Islet precursor cell (in vitro differentiated cells): Measurements from ENCODE around the gene GOLGA8N.
"Not testable (repeated sequence)": the region's sequence is repeated elsewhere in the genome, so short reads cannot be mapped to it uniquely, and the experiment has no call there.

Experiments
- DNase-seq: peaks from one replicate; pipeline ENCODE4 v3.0.0-alpha.2; 2018

Gene GOLGA8N

DNA sequence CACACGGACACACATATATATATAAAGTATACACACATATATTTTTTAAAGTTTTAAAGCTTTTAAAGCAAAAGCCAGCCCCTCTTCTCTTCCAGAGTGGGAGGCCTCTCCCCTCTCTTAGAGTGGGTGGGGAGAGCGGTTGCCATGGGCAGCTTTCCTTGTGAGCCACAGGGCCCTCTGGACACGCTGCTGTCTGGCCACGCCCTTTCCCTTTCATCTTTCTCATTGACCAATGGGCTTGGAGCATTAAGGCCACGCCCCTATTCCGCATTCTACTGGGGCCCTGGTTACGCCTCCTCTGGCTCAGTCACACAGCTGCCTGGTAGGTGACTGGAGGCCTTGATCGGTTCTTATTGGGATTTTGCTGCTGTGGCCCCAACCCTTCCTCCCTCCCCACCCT is at the start of gene GOLGA8N:
TSS of gene GOLGA8N (plus strand) at position 306 of the 400 bp plus-strand sequence.
- DNase-seq, result not testable (repeated sequence)

DNA sequence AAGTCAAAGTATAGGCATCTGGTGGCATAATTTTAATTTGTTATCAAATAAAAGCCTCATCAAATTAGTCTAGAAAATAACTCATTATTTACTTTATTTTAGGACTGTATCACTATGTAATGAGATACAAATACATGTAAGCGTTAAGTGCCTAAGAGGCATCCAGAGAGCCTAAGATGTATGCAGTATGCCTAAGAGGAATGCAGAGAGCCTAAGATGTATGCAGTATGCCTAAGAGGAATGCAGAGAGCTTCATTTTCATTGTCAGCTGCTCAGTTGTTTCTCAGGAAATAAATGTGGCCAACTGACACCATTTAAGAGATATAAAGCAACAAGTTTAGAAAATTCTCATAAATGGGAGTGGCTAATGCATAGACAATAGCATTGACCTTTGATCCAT is 49.8 kb upstream of the GOLGA8N start:
- not testable (repeated sequence) for DNase-seq

DNA sequence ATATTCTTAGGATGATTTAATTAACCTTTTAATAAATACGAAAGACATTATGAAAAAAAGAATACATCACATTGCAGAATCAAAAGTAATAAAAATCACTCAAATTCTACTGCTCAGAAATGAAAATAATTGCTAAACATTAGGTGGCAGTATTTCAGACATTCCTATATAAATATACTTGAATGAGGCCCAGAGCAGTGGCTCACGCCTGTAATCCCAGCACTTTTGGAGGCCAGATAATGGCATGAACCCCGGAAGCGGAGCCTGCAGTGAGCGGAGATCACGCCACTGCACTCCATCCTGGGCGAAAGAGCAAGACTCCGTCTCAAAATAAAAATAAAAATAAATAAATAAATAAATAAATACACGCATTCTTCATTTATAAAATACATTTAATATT is 48.1 kb upstream of the GOLGA8N start:
- DNase-seq, result not testable (repeated sequence)

DNA sequence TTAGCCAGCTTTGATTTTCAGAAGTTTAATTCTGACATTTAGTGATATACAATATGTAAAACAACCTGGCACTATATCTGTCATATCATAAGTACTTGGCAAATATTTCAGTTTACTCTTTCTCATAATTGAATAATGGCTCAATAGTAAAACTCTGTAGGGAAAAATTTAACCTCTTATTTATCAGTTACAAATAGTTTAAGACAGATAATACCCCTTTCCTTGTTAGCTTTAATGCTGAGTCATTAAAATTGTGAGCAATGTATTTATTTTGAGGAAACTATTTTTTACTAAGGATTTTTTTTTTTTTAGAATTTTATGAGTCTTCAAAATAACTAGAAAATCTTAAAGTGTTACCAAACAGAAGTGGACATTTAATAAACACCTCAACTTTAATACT is 38.7 kb upstream of the GOLGA8N start:
- not testable (repeated sequence) for DNase-seq

DNA sequence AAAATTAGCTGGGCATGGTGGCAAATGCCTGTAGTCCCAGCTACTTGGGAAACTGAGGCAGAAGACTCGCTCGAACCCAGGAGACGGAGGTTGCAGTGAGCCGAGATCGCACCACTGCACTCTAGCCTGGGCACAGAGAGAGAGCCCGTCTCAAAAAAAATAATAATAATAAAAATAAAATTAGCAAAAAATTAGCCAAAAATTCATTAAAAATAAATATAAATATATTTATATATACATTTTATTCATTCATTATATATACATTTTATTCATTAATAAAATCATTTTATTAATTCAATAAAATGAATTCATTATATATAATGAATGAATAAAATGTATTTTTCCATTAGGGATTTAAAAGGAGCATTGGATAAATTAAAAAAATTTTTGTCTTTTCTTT is 31.1 kb upstream of the GOLGA8N start:
- DNase-seq, result not testable (repeated sequence)

DNA sequence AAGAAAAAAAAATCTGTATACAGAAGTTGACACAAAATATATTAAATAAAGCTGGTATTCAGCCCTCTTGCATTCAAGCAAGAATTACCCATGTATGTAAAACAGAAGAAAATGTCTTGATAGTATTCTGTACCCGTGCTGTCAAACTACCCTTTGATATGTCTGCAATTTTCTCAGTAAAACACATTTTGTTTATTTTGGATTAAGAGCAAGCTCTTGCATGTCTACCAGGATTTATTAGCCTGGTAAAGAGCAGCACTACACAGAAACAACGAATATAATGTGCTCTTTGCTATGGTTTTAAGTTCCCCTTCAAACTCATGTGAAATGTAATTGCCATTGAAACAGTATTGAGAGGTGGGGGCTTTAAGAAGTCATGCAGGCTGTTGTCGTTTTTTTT is 24.3 kb upstream of the GOLGA8N start:
- not testable (repeated sequence) for DNase-seq

DNA sequence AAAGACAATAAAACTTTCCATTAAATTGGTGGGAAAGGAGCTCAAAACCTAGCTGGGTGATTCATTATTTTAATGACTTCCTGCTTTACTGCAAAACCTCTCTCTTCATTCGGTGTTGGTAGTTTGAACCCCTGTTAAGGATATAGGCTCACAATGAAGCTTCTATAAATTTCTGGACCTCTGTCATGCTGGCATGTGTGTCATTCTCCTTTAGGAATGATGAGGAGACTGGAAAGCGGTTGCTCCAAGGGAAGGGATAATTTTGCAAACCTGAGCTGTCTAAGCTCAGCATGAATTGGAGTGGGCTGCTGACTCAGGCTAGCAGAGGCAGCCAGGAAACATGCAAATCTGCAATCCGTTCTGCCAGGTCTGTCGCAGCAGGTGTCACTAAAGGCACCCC is 14.8 kb upstream of the GOLGA8N start:
- not testable (repeated sequence) for DNase-seq

DNA sequence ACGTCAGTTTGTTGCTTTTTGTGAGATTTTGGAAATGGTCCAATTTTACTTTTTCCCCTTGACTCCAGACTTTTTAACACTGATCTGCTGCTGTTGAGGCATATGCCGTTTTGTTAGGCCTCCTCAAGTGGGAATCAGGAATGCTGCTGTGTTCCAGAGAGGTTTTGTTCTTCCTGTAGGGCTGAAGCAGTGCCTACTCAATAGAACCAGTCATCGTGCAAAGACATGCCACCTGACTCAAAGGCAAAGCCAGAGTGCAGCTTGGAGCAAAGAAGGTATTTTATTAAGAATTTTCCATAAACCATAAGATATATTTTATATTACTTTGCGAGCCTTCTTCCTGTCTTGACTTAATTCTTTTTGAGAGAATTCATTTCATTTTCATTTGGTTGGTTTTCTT is 7.4 kb upstream of the GOLGA8N start:
- DNase-seq, result not testable (repeated sequence)

DNA sequence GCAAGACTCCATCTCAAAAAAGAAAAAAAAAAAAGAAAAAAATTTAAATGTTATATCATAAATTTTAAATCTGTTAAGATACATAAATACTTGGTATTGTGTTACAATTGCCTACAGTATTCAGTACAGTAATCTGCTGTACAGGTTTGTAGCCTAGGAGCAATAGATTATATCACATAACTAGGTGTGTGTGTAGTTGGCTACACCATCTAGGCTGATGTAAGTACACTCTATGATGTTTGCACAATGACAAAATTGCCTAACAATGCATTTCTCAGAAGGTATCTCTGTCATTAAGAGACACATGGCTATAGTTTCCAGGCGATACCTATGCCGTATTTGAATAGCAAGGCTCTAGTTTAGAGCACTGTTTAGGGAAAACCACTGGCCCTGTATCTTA is 16.3 kb downstream of the GOLGA8N start:
- DNase-seq, result not testable (repeated sequence)

DNA sequence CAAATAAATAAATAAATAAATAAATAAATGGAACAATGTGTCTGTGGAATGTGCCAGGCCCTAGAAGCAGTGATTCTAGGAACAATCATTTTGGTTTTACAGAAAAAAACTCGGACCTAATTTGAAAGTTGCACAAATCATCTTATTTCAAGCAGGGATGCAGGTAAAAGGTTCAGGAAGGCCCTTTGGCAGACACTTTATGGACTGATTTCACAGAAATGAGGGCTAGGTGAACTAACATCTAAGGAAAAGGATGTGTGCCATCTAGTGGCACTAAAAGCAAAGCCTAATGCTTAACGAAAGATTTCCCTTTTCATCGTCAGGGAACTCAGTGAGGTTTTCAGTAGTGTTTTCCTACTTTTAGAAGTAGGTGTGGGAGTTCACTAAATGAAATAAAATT is 17.5 kb downstream of the GOLGA8N start:
- DNase-seq, result not testable (repeated sequence)

DNA sequence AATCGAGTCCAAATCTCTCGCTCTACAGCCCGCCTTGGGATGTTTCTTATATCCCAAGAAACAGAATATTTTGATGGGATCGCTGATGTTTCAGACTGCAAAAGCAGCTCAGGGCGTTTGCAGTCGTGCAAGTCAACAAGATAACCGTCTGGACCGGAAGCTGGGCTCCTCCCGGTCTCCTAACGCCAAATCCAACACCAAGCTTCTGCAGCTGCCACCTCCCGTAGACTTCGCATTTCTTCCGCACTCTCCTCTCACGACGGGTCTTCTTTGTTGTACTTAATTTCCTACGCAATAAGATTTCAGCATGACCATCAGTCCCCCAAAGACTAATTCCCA is 21.4 kb downstream of the GOLGA8N start:
- DNase-seq, result peak; percentile 64

DNA sequence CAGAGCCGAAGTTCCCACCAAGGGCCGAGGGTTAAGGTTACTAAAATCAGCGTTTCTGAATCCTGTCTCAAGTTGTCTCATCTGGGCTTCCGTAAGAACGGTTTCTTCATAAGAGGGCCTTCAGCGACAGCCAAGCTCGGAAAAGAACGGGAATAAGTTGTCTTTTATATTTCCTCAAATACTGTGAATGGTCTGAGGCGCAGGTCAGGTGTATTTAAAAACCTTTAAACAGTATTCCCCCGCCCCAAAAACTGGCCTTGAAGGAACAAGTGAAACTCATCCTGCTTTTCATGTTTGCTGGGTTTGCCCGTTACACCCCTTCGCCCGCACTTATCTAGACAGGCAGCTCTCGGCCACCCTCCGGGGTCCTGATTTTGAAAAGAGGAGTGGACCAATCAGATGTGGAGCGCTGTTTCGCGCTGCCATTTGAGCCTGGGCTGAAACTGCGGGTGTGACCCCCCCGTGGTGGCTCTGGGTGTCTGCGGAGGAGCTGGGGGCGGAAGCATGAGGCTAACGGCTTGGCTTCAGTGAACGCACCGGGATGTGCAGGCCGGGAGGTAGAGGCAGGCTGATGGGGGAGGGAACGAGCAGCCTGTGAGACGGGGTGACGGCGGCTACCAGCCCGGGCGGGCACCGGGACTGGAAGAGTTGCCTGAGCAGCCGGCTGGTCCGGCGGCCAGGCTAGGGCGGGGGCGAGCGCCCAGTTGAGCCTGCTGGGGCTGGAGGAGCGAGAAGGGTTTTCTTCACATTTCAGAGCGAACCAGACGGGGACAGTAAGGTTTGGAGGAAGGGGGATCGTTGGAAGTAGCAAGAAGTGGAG is 22.0 kb downstream of the GOLGA8N start, which contains the start of gene ARHGAP11A:
TSS of gene ARHGAP11A (plus strand) at position 454 of the 820 bp plus-strand sequence. CDS start 708 bp downstream, outside the sequence.
- peak; percentile 92 for DNase-seq

DNA sequence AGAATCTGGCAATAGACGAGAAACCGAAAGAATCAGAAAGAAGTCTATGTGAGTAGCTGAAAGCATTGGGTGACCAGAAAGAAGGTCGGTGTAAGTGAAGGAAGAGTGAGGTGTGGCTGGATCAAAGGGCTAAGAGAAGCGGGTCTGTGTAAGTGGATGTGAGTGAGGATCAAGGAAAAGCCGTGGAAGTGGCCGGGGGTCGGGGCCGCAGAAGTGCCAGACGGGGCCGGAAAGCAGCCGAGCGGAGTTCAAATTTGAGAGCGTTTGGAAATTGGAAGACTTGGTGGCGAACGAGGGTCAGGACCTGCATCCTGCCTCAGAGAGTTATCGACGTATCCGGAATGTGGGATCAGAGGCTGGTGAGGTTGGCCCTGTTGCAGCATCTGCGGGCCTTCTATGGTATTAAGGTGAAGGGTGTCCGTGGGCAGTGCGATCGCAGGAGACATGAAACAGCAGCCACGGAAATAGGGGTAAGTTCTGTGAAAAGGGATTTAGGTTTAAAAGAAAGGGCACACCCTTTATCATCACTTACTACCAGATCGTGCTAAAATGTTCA is 22.7 kb downstream of the GOLGA8N start:
- peak; percentile 53 for DNase-seq

DNA sequence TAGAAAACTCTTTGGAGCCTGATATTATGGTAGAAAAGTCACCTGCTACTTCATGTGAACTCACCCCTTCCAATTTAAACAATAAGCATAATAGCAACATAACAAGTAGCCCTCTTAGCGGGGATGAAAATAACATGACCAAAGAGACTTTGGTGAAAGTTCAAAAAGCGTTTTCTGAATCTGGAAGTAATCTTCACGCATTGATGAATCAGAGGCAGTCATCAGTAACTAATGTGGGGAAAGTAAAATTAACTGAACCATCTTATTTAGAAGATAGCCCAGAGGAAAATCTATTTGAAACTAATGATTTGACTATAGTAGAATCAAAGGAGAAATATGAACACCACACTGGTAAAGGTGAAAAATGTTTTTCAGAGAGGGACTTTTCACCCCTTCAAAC is 43.2 kb downstream of the GOLGA8N start:
- no peak for DNase-seq

DNA sequence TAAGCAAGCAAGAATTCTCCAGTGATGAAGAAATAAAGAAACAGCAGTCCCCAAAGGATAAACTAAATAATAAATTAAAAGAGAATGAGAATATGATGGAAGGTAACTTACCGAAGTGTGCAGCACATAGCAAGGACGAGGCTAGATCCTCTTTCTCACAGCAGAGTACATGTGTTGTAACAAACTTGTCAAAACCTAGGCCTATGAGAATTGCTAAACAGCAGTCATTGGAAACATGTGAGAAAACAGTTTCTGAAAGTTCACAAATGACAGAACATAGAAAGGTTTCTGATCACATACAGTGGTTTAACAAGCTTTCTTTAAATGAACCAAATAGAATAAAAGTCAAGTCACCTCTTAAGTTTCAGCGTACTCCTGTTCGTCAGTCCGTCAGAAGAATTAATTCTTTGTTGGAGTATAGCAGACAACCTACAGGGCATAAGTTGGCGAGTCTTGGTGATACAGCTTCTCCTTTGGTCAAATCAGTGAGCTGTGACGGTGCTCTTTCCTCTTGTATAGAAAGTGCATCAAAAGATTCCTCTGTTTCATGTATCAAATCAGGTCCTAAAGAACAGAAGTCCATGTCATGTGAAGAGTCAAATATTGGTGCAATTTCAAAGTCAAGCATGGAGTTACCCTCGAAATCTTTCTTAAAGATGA is 43.8 kb downstream of the GOLGA8N start:
- no peak for DNase-seq

DNA sequence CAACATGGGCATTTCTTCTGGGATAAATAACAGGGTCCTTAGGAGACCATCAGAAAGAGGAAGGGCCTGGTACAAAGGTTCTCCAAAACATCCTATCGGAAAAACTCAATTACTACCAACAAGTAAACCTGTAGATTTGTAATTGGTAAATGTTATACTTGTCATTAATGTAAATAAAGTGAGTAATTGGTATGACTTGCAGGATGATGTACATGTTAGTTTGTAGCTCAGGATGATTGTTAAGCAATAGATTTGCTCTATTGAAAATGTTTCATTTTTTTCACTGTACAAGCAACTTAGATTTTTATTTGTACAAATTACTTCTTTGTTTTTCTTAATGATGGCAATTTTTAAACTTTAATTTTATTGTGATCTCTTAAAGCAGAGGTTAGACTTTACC is 44.4 kb downstream of the GOLGA8N start:
- DNase-seq, result no peak

DNA sequence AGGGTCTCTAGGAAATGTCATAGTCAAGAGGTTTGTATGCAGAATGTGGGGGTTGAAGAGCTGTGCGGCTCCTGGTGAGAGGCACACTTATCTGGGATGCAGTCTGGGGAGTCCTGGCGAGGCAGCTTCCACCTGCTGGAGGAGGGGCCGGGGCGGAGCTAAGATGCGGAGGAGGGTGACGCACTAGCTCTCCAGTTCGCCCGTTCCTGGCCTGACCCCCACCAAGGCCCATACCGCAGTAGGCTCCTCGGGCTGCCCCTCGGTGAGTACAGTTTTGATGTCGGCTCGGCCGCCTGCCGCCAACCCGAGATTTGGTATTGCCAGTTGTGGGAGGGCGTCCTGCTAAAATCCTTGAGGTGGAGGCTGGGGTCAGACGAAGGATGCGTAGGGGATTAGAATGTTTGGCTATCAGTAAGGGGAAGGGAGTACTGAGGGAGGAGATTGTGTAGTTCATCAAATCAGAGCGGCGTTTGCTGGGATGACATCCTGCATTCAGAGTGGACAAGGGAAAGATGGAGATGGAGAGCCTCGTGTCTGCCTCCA is 48.3 kb downstream of the GOLGA8N start, which contains the start of gene SCG5:
TSS of gene SCG5 (plus strand) at position 194 of the 543 bp plus-strand sequence. CDS start 1,883 bp downstream, outside the sequence.
- peak; percentile 82 for DNase-seq

DNA sequence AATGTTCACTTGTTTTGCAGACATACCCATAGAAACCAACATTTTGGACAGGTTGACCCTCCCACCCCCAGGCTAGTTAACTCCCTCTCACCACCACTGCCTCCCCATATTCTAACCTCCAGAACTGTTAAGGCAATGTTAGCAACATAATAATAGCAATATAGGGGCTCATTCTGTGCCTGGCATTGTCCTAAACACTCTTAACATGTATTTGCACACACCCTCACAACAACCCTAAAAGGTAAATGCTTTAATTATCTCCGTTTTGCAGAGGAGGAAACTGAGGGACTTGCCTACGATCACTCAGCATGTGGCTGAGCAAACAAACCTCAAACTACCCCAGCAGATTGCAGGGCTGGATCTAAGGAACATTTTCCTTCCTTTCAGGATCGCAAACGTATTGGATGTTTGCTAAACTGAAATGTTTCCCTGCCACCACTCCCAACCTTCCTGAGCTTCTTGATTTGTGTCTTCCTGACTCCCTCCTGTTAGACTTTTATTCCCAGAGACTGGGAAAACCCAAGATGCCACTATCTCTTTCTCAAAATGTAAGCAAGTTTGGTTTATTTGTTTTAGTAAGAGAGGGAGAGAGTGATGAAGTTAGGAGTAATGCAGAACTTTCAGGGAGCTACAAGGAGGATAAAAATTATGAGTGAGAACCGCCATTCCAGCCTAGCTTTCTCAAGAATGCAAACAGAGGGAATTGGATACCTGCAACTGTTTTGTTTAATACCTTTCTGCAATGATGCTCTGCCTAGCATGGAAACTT is 49.6 kb downstream of the GOLGA8N start:
- no peak for DNase-seq

DNA sequence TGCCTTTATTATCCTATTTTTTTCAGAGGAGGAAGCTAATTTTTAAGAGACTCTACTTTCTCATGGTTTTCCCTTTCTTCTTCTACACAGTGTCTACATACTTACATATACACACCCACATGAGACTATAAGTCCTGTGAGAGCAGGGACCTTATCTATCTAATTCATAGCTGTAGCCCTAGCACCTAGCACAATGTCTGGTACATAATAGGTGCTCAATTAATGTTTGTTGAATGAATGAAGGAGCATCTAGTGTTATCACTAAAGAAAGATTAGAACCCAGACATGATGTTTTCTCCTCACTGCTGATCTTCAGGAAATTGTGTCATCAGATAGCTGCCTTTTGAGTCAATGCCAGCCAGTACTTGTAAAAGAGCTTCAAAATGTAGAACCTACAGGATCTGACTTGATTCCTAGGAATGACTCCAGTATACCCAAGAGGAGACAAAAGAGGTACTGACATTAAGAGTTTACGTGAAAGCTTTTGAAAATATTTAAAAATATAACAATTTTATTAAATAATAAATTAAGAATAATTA is 50.7 kb downstream of the GOLGA8N start:
- no peak for DNase-seq

DNA sequence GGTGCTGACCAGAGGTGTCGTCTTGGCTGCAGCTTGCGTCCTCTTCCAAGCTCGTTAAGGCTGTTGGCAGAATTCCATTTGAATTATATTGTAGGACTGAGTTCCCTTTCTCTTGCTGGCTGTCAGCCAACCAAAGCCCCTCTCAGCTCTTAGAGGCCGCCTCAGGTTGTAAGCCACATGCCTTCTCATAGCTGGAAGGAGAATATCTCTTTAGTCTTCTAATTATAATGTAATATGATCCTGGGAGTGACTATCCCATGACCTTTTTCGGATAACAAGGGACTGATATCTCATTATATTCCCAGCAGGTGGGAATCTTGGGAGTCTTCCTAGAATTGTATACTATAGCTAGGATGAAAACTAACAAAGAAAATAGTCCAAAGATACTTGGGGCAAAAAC is 53.0 kb downstream of the GOLGA8N start:
- DNase-seq, result no peak

DNA sequence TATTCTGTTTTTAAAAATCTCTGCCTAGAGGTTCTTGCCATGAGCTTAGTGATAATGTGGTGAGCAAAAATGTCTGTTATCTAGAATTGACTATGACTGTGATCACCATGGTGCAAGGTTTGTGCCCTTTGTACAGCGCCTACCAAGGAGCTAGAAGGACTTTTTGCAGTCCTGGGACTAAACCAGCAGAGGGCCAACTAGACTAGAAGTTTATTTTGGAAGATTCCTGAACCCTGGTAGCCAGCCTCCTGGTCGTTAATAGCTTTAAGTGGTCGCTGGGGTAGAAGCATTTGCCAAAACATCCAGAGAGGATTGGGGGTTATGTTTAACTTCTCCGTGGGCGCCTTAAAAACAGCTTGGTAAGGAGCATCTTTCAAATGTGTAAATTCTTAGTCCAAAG is 56.1 kb downstream of the GOLGA8N start:
- DNase-seq, result no peak

DNA sequence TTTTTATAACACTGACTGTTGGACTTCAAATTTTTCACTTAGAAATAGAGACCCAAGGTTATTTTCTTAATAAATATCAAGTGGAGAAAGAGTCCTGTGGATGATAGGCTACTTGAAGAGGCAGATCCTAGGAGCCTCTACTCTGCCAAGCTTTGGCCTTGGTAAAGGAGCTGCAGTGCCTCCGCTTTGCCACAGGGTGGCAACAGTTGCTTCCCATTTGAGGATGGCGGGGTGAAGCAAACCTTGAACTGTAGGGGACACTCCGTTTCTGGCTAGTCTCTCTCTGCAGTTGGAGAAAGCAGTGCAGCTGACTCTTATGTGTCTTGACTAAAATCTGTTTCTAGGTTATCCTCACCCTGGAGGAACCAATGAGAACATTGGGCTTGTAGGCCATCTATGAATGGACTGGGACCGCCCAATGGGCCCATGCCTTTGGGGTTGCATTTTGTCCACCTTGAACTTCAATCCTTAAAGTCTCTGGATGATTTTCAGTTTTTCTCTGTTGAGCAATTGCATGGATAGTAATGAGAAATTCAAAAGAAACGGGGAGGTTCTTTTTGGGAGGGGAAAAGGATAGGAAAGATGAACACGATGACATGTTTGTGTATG is 58.1 kb downstream of the GOLGA8N start:
- DNase-seq, result peak; percentile 82
